HK-2 (cell line): ENCODE data around the gene ZFAND3.

Experiments used
- DNase-seq: peaks from one replicate; pipeline ENCODE4 v3.0.0-alpha.2; 2018; ENCODE audit not compliant: unreplicated experiment

The ZFAND3 gene

DNA sequence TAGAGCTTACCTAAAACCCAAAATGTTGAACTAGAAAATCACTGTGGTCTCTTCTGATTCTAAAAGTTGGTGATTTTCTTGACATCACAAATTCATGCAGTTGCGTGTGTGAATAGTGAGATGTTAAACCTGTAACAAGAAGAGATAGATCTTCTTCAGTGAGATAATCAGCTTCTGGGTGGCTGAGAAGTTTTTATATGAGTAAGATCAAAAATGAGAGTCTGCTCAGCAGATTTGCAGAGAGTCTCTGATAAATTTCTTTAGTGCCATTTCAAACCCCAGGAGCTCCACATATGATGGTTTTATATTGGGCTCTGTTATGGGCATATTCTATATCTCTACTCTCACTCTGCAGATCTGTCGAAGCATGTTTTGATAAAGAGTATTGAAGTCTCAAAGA, 185.4 kb downstream of the ZFAND3 start:
- DNase-seq: no peak

DNA sequence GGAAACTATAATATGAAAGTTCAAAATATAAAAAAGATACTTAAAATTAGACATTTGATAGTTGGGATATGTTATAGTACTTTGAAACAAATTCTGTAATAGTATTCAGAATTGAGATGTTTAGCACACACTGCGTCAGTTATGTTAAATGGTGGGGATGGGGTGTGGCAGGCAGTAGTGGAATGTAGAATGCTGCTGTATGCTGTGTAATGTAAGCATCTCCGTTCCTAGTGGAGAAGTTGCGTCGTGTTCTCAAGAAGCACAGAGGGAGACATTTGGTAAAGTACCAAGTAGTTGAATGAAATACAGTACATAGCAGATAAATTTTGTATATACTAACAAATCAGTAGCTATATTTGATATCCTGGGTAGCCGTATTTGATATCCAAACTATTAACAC, 192.4 kb downstream of the ZFAND3 start:
- no peak for DNase-seq

DNA sequence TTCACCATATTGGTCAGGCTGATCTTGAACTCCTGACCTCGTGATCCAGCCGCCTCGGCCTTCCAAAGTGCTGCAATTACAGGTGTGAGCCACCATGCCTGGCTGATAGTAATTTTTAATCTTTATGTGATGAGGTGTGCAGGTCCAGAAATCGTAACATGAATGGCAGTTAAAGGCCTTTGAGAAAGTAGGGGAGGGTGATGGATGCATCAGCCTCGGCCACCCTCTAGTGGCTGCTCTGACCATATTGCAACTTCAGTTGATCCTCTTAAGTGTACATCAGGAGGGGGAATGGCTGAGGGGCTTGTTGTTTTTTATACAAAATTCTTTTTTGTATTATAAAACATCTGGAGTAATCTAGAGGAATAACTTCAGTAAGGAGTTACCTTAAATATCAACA, 193.0 kb downstream of the ZFAND3 start:
- no peak for DNase-seq

DNA sequence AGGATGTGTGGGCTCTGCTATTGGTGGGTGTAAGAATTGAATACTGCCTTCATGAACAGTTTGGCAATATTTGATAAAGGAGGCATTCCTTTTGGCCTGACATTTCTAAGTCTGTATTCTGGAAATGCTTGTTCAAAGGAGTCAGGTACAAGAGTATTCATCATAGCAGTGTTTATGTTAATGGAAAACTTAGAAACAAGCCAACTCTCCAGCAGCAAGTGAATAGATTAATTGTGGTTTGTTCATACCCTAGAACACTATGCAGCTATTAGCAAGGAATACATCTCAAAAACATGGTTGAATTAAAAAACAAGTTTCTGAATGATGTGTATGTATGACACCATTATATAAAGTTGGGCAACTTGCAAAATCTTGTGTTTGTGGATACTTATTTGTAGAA, 195.8 kb downstream of the ZFAND3 start:
- DNase-seq: no peak

DNA sequence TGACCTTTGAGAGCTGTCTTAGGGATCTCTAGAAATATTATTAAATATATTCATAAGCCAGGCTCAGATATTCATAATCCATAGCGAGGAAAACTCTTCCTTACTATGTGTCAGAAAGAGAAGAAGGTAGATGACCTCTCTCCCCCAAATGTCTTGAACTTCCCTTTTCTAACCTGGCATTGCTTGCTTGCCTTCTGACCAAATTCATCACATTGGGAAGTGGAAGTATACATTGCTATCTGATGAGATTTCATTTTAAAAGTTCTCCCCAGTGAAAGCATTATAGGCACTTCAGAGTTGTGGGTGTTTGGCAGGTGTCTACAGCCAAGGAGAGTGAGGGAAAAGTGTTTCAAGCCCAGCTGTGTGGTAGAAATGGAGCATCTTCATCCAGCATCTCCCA, 197.3 kb downstream of the ZFAND3 start:
- no peak for DNase-seq

DNA sequence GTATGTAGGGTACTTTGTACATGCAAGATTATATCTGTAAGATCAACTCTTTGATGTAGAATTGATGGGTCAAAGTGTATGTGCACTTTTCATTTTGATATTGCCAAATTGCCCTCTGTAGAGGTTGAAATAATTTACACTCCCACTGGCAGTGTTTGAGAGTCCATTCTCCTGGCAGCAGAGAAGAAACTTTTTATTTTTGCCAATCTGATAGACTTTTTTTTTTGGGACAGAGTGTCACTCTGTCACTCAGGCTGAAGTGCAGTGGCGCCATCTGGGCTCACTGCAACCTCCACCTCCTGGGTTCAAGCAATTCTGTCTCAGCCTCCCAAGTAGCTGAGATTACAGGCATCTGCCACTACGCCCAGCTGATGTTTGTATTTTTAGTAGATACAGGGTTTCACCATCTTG, 199.2 kb downstream of the ZFAND3 start:
- no peak for DNase-seq

DNA sequence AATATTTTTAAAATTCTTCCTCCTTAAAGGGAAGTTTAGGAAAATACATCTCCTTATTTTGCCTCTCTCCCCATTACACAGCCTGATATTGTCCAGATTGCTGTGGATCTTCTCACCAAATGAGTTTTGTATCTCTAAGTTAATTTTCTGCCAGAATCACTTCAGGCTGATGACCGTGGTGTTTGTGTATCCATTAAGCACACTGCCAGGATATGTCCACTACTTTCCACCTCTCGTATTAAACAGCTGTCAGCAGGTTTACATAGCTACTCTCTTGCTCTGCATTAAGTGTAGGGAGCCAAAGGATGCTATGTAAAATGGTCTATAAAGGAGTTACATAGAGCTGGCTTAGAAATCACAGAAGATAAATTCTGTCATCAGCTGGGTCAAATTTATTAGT, 201.1 kb downstream of the ZFAND3 start:
- DNase-seq: no peak

DNA sequence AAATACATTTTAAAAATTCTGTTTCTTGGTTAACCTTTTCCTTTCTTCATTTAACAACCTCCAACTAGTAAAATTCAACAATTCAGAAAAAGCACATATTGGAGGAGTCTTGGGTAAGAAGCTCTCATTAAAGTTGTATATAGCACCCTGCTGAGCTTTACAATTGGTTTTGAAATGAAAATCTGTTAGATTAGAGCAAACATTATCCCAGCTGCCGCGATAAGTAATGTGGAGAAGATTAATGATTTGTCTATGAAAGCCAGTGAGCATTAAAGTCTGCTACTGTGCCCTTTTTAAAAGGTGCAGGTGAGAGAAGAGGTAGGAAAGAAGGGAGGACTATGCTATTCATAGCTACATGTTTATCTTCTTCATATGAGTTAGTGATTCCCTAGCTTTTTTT, 201.5 kb downstream of the ZFAND3 start:
- no peak for DNase-seq

DNA sequence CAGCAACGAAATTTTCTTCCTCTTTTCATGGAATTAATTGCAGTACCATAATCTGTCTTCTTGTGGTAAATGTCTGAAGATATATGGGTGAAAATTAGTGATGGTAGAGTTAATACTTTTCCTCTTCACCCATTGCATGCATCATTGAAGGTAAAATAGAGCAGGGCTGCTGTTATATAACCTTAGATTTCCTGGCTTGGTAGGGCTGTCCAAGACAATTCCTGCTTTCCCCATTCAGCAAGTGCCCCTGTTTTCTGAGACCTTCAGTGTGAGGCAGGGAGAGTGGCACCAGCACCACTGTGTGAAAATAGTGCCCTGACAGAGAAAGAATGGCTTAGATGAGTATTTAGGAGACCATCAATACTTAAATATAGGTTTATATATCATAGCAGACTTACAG, 202.0 kb downstream of the ZFAND3 start:
- no peak for DNase-seq

DNA sequence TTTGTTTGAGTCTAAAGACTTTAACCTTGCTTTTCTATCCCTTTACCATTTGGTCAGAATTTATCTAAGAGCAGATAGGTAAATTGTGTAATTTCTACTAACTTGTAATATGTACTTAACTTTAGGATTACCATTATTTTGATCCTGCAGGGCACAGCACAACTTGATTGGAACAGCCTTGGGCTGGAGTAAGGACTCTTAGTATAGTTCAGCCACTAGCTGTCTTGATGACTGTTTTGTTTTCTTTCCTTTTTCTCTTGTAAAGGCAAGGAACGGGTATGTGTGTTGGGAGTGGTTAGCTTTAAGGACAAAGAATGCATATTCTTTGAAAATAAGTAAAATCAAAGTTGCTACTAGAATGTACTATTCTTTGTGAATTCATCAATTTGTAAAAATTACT, 203.2 kb downstream of the ZFAND3 start:
- DNase-seq: no peak

DNA sequence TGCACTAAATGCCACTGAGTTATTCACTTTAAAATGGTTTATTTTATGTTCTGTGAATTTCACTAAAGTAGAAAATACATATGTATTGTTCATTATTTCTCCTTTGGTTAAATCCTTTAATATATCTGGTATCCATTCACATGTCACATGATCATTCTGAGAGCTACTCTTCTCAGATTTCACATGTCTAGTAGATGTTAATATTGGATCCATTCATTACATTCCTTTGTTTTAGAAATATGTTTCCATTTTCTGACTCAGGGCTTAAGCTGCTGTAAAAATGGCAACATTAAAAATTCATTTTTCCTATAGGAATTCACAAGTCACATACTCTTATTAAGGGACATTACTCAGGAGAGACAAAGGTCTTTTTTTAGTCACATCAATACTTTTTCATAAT, 205.4 kb downstream of the ZFAND3 start:
- DNase-seq: no peak

DNA sequence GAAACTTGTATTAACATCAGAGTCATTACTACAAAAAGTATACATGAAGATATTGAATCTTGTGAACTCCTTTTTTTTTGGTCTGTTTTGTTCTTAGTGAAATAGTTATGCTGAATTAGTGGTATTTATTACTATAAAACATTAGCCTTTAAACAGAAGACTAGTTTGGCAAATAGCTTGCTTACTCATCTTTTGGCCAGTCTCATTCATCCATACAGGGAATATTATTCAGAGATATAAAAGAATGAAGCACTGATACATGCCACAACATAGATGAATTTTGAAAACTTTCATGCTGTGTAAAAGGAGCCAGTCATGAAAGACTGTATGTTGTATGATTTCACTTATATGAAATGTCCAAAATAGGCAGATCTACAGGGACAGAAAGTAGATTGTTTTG, 205.9 kb downstream of the ZFAND3 start:
- no peak for DNase-seq

DNA sequence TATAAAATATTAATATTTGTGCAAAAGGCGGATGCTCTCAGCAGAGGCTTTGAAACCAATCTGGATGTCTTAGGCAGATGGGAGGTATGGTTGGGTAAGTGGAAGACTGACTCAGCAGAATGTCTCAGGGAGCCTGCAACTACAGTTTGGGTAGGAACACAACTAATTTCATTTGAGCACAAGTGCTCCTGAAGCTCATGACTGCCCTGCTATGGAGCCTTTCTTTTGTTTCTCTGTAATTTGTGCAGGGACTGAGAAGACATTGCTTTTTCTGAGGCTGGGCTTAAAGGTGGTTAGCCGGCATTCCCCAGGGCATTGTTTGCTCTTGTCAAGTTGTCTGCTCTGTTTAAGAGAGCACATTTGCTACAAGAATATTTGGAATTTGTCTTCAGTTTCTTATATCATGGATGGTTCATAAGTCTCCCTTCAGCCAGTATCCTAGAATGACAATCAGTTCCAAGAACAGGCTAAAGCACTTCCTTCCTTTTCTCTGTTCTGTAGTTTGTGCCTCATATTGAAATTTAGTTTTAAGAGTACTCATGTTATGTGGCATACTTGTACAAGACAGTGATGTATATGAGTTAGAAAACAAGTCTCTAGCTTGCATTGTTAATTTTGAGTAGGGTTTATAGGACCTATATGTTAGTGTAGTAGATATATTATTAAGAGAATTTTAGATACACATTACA, 208.3 kb downstream of the ZFAND3 start:
- DNase-seq: no peak

DNA sequence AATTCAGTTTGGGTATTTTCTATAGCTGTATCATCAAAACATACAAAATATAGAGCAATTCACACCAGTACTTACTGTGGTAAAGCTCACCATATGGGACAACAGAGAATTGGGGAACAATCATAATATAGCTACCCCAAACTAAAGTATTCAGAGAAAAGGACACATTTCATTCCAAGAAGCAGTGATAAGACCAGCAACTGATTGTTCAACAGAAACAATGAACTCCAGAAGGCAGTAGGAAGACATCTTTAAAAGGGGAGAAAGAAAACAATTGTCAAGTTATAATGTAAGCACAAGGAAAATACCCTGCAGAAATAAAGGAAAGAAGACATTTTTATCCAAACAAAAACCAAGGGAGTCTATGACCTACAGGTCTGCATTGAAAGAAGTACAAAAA, 210.9 kb downstream of the ZFAND3 start:
- DNase-seq: no peak

DNA sequence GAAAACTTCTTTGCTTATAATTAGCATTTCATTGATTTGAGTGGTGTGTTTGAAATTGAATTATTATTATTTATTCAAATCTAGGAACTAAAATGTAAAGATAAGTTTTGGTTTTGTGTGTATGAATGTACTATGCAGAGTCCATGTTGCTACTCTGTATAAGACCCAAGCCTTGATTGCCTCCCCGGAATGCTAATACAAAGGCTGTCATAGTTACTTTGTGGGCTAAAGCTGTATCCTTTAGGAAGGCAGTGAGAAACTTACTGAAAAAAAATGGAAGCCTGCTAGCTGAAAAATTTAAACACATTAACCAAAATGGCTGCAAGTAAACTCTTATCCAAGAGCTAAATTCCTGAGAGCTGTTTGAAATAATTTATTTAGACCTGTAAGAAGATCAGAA, 213.3 kb downstream of the ZFAND3 start:
- no peak for DNase-seq

DNA sequence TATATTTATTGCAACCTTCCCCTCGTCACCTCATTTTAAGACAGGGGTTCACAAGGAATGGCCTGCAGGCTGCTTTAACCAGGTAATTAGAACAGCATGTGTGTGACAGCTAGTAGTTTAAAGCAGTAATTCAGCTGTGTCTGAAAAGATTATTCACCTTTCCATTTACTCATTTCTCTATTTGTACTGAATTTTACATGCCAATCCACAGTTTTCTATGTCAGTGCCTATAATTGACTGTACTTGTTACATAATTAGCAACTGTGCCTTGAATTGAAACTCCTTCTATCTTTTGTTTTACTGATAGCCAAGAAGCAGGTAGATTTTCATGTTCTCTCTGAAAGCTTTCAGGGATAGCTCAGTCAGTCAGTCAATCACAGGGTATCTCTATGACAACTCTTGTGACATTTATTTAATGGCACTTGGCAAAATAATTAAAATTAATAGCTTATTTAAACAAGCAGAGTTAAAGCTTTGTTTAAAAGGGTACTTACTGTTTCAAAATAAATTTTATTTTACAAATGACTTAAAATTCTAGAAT, 214.0 kb downstream of the ZFAND3 start:
- no peak for DNase-seq

DNA sequence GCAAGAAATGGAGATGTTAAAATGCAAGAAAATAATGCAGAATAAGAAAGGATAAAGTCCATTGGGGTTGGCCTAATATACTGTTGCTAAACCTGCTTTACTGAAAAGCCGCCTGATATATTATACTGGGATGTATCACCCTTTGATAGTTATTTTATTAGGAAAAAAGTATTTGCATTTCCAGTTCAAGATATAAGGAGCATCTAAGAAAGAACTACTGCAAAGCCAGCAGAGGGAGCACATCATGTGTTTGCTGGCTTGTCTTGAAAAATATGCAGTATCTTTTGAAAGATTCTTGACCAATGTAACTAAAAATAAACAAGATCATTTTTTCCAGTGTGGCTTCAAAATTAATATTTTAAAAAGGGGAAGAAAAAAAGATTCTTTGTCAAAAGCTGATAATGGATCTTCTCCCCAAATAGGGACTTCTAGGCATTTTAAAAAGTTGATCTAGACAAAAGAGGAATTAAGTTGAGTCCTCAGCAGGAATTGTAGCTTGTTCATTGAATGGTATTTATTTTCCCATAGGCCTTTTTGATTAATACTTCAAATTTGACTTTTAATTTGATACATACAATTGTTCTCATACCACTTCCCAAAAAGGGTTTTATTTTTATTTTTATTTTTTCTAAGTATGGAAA, 214.9 kb downstream of the ZFAND3 start:
- no peak for DNase-seq

DNA sequence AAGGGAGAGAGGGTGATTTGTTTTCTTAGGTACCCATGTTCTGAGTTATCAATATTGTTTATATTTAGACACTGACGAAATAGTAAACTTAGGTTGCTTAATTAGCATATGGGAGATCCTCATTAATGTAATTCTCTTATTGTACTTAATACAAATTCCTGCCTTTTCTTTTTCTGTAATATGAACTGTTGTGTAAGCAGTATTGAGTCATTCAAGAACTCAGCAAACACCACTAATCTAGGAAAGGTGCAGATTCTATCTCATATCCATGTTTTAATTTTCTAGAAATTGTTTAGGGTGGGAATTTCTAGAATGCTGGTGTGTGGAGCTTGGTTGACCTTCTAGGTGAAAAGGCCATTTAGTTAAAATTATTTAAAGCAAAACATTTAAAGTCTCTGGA, 216.0 kb downstream of the ZFAND3 start:
- no peak for DNase-seq

DNA sequence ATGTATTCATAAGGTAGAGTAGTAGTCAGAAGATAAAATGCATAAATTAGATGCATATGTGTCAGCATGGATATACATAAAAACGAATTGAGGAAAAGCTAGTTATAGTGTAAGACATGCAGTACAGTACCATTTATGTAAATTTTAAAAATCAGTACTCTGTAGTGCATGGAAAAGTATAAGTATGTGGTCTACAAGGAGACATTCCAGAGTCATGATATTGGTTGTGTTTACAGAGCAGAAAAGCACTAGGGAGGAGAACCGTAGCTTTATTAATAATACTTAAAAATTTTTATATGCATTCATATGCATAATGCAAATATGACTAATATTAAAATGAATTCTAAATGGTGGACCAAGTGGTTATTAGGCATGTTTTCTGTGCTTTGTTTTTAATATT, 220.0 kb downstream of the ZFAND3 start:
- no peak for DNase-seq

DNA sequence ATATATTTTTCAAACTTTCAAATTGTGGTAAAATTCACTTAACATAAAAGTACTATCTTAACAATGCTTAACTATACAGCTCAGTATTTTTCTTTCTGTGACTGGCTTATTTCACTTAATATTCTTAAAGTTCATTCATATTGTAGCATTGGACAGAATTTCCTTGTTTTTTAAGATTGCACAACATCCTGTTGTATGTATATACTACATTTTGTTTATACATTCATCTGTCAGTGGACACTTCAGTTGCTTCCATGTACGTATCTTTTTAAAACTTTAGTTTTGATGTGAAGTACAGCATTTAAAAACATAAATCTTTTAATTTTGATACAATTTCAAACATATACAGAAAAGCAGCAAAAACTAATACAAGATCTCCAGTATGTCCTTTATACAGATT, 220.7 kb downstream of the ZFAND3 start:
- DNase-seq: no peak

DNA sequence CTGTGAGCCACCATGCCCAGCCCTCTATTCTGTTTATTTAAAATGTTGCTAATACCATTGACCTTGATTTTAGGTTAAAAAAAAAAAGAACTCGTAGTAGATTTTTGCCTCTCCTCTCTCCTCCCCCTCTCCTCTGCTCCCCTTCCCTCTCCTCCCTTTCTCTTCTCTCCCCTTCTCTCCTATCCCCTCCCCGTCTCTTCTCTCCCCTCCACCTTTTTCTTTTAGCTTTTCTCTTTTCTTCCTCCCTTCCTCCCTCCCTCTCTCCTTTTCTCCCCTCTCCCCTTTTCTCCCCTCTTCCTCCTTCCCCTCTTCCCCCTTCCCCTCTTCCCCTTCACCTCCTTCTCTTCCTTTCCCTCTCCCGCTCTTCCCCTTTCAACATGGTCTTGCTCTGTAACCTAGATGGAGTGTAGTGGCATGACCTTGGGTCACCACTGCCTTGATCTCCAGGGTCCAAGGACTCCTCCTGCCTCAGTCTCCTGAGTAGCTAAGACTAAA, 223.8 kb downstream of the ZFAND3 start:
- DNase-seq: no peak

DNA sequence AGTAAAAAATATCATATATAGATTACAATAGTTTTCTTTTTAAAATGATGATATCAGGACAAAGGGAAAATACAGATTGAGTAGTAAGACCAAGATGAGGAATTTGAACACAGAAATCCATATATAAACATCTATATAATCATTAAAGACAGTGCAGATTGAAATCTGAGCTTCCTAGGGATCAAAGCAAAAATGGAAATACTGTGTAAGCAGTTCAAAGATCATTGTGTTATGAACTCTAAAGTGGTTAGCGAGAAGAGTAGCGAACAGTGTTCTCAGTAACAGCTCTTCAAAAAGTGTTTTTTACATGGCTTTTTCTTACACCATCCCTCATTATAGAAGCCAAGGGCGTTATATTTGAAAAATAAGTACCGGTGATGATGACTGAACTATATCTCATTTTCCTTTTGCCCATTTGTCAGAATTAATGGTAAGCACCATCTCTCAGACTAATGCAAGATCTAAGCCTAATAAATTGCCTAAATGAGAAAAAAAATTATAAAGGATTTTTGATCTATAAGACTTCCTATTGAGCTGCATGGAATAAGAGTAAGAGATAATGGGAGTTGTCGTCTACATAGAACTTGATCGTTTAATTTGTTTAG, 226.3 kb downstream of the ZFAND3 start:
- DNase-seq: no peak

DNA sequence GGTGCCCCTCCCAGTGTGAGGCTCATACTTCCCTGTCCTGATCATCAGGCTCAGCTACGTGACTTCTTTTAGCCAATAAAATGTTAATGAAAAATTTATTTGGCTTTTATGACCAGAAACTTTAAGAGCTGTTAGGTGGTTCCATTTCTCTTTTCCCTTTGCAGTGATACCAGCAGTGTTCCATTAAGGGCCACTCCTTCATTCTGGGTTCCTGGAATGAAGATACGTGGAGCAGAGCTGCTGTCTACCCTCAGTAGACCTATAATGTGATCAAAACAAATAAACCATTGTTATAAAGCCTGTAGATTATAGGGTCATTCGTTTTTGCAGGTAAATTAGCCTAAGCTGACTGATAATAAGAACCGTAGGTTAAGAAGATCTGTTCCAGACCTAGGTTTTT, 228.0 kb downstream of the ZFAND3 start:
- no peak for DNase-seq
